Measurements from ENCODE around the gene HSD11B1.

Gene HSD11B1

GRCh38 chr1:209710847-209711246 lies 6.2 kb downstream of the HSD11B1 start:
- TF ChIP-seq POLR2A (IDR thresholded peaks at IDR 0.05; ENCODE audit: extremely low read depth, insufficient read length) (no peak), MAX (IDR thresholded peaks at IDR 0.05; ENCODE audit: low read depth, low read length) (no peak), CTCF (IDR thresholded peaks at IDR 0.05; ENCODE audit: low read depth, low read length) (no peak), MYC (IDR thresholded peaks at IDR 0.05; ENCODE audit: low read depth, low read length) (no peak)

GRCh38 chr1:209714338-209714737 lies 9.7 kb downstream of the HSD11B1 start:
- DNase-seq (ENCODE audit: low read depth), result no peak
- no peak overlapping the region for H3K4me3 ChIP-seq (ENCODE audit: low read depth, low read length)
- no peak for TF ChIP-seq MYC (IDR thresholded peaks at IDR 0.05; ENCODE audit: low read depth, low read length)
- TF ChIP-seq POLR2A (IDR thresholded peaks at IDR 0.05; ENCODE audit: extremely low read depth, insufficient read length), result no peak
- TF ChIP-seq CTCF (IDR thresholded peaks at IDR 0.05; ENCODE audit: low read depth, low read length), result no peak
- no peak for TF ChIP-seq MAX (IDR thresholded peaks at IDR 0.05; ENCODE audit: low read depth, low read length)

More at GRCh38 chr1:209710847-209711246, 6.2 kb downstream of the HSD11B1 start:
- no peak for DNase-seq (ENCODE audit: low read depth)
- H3K4me3 ChIP-seq (ENCODE audit: low read depth, low read length), result no peak overlapping the region

GRCh38 chr1:209715314-209715713 lies 10.7 kb downstream of the HSD11B1 start:
- no peak overlapping the region for H3K4me3 ChIP-seq (ENCODE audit: low read depth, low read length)
- no peak for DNase-seq (ENCODE audit: low read depth)
- TF ChIP-seq MYC (IDR thresholded peaks at IDR 0.05; ENCODE audit: low read depth, low read length) (no peak), CTCF (IDR thresholded peaks at IDR 0.05; ENCODE audit: low read depth, low read length) (no peak), POLR2A (IDR thresholded peaks at IDR 0.05; ENCODE audit: extremely low read depth, insufficient read length) (no peak), MAX (IDR thresholded peaks at IDR 0.05; ENCODE audit: low read depth, low read length) (no peak)

- H3K4me3 ChIP-seq (ENCODE audit: low read depth, low read length), result no peak overlapping the region
- no peak for DNase-seq (ENCODE audit: low read depth)
- no peak for TF ChIP-seq MYC (IDR thresholded peaks at IDR 0.05; ENCODE audit: low read depth, low read length)
- no peak for TF ChIP-seq POLR2A (IDR thresholded peaks at IDR 0.05; ENCODE audit: extremely low read depth, insufficient read length)
- no peak for TF ChIP-seq MAX (IDR thresholded peaks at IDR 0.05; ENCODE audit: low read depth, low read length)
- TF ChIP-seq CTCF (IDR thresholded peaks at IDR 0.05; ENCODE audit: low read depth, low read length), result no peak
Measured at GRCh38 chr1:209717818-209718217, 13.2 kb downstream of the HSD11B1 start.

GRCh38 chr1:209720326-209720725 lies 15.7 kb downstream of the HSD11B1 start:
- TF ChIP-seq MYC (IDR thresholded peaks at IDR 0.05; ENCODE audit: low read depth, low read length) (no peak), CTCF (IDR thresholded peaks at IDR 0.05; ENCODE audit: low read depth, low read length) (no peak), MAX (IDR thresholded peaks at IDR 0.05; ENCODE audit: low read depth, low read length) (no peak), POLR2A (IDR thresholded peaks at IDR 0.05; ENCODE audit: extremely low read depth, insufficient read length) (no peak)
- no peak overlapping the region for H3K4me3 ChIP-seq (ENCODE audit: low read depth, low read length)
- DNase-seq (ENCODE audit: low read depth), result no peak

GRCh38 chr1:209720826-209721225 lies 16.2 kb downstream of the HSD11B1 start:
- H3K4me3 ChIP-seq (ENCODE audit: low read depth, low read length), result no peak overlapping the region
- no peak for DNase-seq (ENCODE audit: low read depth)
- TF ChIP-seq MYC (IDR thresholded peaks at IDR 0.05; ENCODE audit: low read depth, low read length), result no peak
- TF ChIP-seq CTCF (IDR thresholded peaks at IDR 0.05; ENCODE audit: low read depth, low read length), result no peak
- TF ChIP-seq POLR2A (IDR thresholded peaks at IDR 0.05; ENCODE audit: extremely low read depth, insufficient read length), result no peak
- no peak for TF ChIP-seq MAX (IDR thresholded peaks at IDR 0.05; ENCODE audit: low read depth, low read length)

Measured in NB4 (cell line).